Panc1 (cell line): ENCODE results near the gene SGMS1. TPM values are rescaled to one million over a fixed set of nuclear protein-coding genes. Genes with fewer than 3 reads are reported as not detected.

Source experiments
- ATAC-seq: fragments of 200-7000 bp; cut with Tn5 transposase; 2 replicates; pipeline ENCODE4 v1.9.1; 2020; ENCODE audit warnings: mild to moderate bottlenecking, moderate library complexity
- BruUV-seq: library from RNA; stranded (reverse); fragments of 400-500 nt; replicated peaks from 2 replicates; lab custom pipeline; 2021; lab: Mats Ljungman, UMichigan
- CTCF ChIA-PET: fragments of 300-600 bp; sonication (Branson Sonifier 250); formaldehyde crosslinking; loops from one replicate; lab custom pipeline; 2022; ENCODE audit warnings: antibody characterized with exemption; lab: Charles Lee
- POLR2A ChIA-PET: fragments of 300-600 bp; sonication (Branson Sonifier 250); formaldehyde crosslinking; loops from one replicate; lab custom pipeline; 2022; ENCODE audit warnings: antibody characterized with exemption; lab: Charles Lee
- DNase-seq: peaks from one replicate; pipeline ENCODE4 v3.0.0-alpha.2; 2010; ENCODE audit warnings: low read depth, low spot score
- H3K27ac ChIP-seq: 2 replicates; pipeline ENCODE4 v1.5.1; 2011; ENCODE audit warnings: mild to moderate bottlenecking, low read length, inconsistent platforms
- H3K27me3 ChIP-seq: fragments of 200-500 bp; sonication (Bioruptor generic); 2 replicates; pipeline ENCODE4 v1.6.0; 2014; ENCODE audit warnings: low read length, inconsistent platforms; ENCODE audit not compliant: control insufficient read depth, insufficient read depth
- H3K36me3 ChIP-seq: fragments of 200-500 bp; sonication (Bioruptor generic); 2 replicates; pipeline ENCODE4 v1.5.1; 2014; ENCODE audit warnings: inconsistent platforms, mild to moderate bottlenecking, low read length, moderate library complexity; ENCODE audit not compliant: control insufficient read depth, insufficient read depth
- H3K4me1 ChIP-seq: 2 replicates; pipeline ENCODE4 v1.5.1; 2011; ENCODE audit warnings: inconsistent platforms, mild to moderate bottlenecking, low read length, moderate library complexity; ENCODE audit not compliant: control insufficient read depth, insufficient read depth
- H3K4me3 ChIP-seq, 2 experiments: 2 replicates each; pipeline ENCODE4 v1.5.1; 2011 to 2012; ENCODE audit warnings: low read depth in 2 of 2, low read length in 2 of 2, mild to moderate bottlenecking in 2 of 2, inconsistent platforms in 1 of 2, moderate library complexity in 1 of 2
- H3K9me3 ChIP-seq: fragments of 200-500 bp; sonication (Bioruptor generic); 2 replicates; pipeline ENCODE4 v1.5.1; 2014; ENCODE audit warnings: low read depth, mild to moderate bottlenecking, inconsistent platforms, low read length, moderate library complexity; ENCODE audit not compliant: control insufficient read depth, insufficient read depth
- POLR2AphosphoS5 ChIP-seq: IDR thresholded peaks from 2 replicates; pipeline ENCODE4 v1.6.1; 2012; ENCODE audit warnings: mild to moderate bottlenecking, low read depth, low read length, moderate library complexity
- SIN3A ChIP-seq: IDR thresholded peaks from 2 replicates; pipeline ENCODE4 v1.6.1; 2012; ENCODE audit warnings: low read depth, mild to moderate bottlenecking, low read length, moderate library complexity, borderline replicate concordance; ENCODE audit not compliant: insufficient read depth
- TCF7L2 ChIP-seq: IDR thresholded peaks from 2 replicates; pipeline ENCODE4 v1.6.1; 2011; ENCODE audit warnings: mild to moderate bottlenecking, low read depth, low read length, inconsistent platforms
- in situ Hi-C: cut with HindIII; loops from 2 replicates; pipeline ENCODE4 v1.10.0; 2016; ENCODE audit warnings: low sequenced_read_pairs, low pct_unique_long_range_greater_than_20kb
- intact Hi-C: fragments of 100-400 bp; cut with micrococcal nuclease; formaldehyde crosslinking; loops from one replicate; pipeline ENCODE4 v1.10.0; 2022; ENCODE audit not compliant: unreplicated experiment
- total RNA-seq: library from RNA; stranded (reverse); gene quantifications from one replicate; pipeline ENCODE4 v1.2.1, GENCODE V29; 2021; ENCODE audit not compliant: unreplicated experiment
- TF ChIP-seq, protein P1 (sequence below): fragments of 450-650 bp; IDR thresholded peaks from 2 replicates; pipeline ENCODE4 v1.5.1; 2017; ENCODE audit warnings: mild to moderate bottlenecking
- TF ChIP-seq, protein P2 (sequence below), 2 experiments: IDR thresholded peaks; 2 replicates each; pipeline ENCODE4 v1.6.1; 2011 to 2012; ENCODE audit warnings: low read depth in 2 of 2, control low read depth in 1 of 2, low read length in 1 of 2, mild to moderate bottlenecking in 1 of 2, moderate library complexity in 1 of 2; ENCODE audit not compliant: insufficient read depth in 1 of 2

The SGMS1 gene
- total RNA-seq, 1 experiment from 2014 or later = 22.0 TPM

DNA sequence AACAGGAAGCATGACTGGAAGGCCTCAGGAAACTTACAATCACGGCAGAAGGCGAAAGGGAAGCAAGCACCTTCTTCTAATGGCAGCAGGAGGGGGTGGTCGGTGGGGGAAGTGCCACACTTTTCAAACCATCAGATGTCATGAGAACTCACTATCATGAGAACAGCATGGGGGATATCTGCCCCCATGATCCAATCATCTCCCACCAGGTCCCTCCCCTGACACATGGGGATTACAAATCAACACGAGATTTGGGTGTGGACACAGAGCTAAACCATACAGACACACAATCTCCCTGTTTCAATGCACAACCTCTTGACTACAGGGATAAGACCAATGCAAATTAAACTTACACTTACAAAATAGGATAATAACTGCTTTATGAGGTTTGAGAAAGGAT, 97.6 kb downstream of the SGMS1 start:
- POLR2A ChIA-PET = no interaction called here
- ATAC-seq = no peak
- no TSS peak for BruUV-seq

DNA sequence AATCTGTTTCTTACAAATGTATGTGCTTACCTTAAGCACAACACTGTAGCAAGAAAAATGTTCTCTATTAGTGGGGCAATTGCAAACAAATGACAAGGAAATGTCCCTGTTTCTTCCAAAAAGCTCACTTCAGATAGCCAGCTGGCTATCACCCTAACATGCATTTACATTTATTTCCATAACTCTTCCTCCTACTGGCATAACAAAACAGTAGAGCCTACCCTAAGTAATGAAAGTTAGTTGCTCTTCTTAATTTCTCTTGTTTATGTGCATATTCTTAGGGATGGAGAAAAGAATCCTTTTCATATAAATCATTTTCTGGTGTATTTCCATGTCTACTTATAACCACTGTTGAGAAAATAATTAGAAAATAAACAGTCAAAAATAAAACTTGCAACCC, 100.4 kb downstream of the SGMS1 start:
- intact Hi-C loops (no loop called here), in situ Hi-C loops (no loop called here)

More for the DNA sequence above, 97.6 kb downstream of the SGMS1 start:
- no peak for DNase-seq
- TF ChIP-seq, protein P1, sequence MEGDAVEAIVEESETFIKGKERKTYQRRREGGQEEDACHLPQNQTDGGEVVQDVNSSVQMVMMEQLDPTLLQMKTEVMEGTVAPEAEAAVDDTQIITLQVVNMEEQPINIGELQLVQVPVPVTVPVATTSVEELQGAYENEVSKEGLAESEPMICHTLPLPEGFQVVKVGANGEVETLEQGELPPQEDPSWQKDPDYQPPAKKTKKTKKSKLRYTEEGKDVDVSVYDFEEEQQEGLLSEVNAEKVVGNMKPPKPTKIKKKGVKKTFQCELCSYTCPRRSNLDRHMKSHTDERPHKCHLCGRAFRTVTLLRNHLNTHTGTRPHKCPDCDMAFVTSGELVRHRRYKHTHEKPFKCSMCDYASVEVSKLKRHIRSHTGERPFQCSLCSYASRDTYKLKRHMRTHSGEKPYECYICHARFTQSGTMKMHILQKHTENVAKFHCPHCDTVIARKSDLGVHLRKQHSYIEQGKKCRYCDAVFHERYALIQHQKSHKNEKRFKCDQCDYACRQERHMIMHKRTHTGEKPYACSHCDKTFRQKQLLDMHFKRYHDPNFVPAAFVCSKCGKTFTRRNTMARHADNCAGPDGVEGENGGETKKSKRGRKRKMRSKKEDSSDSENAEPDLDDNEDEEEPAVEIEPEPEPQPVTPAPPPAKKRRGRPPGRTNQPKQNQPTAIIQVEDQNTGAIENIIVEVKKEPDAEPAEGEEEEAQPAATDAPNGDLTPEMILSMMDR = no peak
- TF ChIP-seq TCF7L2 (no peak), POLR2AphosphoS5 (no peak), SIN3A (no peak)
- TF ChIP-seq, protein P2, sequence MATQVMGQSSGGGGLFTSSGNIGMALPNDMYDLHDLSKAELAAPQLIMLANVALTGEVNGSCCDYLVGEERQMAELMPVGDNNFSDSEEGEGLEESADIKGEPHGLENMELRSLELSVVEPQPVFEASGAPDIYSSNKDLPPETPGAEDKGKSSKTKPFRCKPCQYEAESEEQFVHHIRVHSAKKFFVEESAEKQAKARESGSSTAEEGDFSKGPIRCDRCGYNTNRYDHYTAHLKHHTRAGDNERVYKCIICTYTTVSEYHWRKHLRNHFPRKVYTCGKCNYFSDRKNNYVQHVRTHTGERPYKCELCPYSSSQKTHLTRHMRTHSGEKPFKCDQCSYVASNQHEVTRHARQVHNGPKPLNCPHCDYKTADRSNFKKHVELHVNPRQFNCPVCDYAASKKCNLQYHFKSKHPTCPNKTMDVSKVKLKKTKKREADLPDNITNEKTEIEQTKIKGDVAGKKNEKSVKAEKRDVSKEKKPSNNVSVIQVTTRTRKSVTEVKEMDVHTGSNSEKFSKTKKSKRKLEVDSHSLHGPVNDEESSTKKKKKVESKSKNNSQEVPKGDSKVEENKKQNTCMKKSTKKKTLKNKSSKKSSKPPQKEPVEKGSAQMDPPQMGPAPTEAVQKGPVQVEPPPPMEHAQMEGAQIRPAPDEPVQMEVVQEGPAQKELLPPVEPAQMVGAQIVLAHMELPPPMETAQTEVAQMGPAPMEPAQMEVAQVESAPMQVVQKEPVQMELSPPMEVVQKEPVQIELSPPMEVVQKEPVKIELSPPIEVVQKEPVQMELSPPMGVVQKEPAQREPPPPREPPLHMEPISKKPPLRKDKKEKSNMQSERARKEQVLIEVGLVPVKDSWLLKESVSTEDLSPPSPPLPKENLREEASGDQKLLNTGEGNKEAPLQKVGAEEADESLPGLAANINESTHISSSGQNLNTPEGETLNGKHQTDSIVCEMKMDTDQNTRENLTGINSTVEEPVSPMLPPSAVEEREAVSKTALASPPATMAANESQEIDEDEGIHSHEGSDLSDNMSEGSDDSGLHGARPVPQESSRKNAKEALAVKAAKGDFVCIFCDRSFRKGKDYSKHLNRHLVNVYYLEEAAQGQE (IDR thresholded peaks at IDR 0.05; ENCODE audit: insufficient read depth in 1 of 2, low read depth in 2 of 2, low read length in 1 of 2) = no peak
- no peak overlapping the region for H3K27ac ChIP-seq
- H3K9me3 ChIP-seq = no peaks in the 10 kb centered on the region
- H3K4me3 ChIP-seq = no peak overlapping the region
- no peaks in the 10 kb centered on the region for H3K36me3 ChIP-seq
- intact Hi-C loops = no loop called here
- in situ Hi-C loops = no loop called here
- no peaks in the 10 kb centered on the region for H3K27me3 ChIP-seq
- no peaks in the 10 kb centered on the region for H3K4me1 ChIP-seq
- CTCF ChIA-PET = no interaction called here

More for the DNA sequence above, 100.4 kb downstream of the SGMS1 start:
- Histone ChIP-seq H3K4me1 (no peaks in the 10 kb centered on the region), H3K4me3 (no peak overlapping the region), H3K36me3 (no peaks in the 10 kb centered on the region), H3K9me3 (no peaks in the 10 kb centered on the region), H3K27me3 (no peaks in the 10 kb centered on the region), H3K27ac (no peak overlapping the region)
- DNase-seq (no peak), ATAC-seq (no peak)
- BruUV-seq = no TSS peak
- POLR2A ChIA-PET = no interaction called here
- TF ChIP-seq POLR2AphosphoS5 = no peak
- no peak for TF ChIP-seq SIN3A
- TF ChIP-seq TCF7L2 = no peak
- TF ChIP-seq, protein P2 (IDR thresholded peaks at IDR 0.05; ENCODE audit: insufficient read depth in 1 of 2, low read depth in 2 of 2, low read length in 1 of 2) = no peak
- TF ChIP-seq, protein P1 = no peak
- CTCF ChIA-PET = no interaction called here
